ENCODE measurements around the gene CALD1. TPM values are rescaled to one million over a fixed set of nuclear protein-coding genes. Genes with fewer than 3 reads are reported as not detected.
A peak's percentile ranks its signal among the peaks of the same experiment; 100 is the strongest.

The CALD1 gene
- total RNA-seq, 1 experiment from 2014 or later: 22.1 TPM

DNA sequence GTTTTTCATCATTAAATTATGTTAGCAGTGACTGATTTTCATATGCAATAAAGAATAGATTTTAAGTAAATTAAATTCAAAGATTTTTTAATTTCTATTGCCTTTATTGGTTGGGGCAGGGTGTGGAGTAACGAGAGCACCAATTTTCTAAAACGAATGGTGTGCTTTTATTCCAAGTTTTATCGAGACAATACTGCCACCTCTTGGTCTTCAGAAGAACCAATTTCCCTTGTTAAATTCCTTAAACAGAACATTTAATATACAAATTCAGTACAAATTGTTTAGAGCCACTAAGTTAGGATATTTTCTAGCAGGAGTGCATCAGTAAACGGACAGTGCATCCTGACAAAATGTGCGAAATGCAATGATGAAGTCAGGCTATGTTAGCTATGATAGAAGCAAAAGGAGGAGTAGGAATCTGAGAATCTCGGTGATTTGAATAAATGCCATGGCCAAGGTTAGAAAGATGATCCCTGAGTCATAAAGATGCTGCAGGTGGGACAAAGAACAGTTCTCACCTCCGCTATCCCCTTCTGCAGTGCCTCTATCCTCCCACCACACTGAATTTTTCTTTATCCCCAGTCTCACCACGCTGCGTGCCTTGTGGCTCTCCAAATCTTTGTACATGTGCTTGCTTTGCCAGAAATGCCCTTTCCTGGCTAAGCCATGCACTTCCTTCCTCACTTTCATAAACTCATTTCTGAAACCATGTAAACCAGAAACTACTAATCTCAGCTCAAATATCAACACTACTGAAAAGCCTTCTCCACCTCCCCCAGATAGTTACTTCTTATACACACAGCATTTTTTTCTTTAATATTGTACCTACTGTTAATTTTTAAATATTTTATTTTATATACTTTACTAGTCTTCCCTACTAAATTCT, 175.0 kb downstream of the CALD1 start:
- no peaks in the 10 kb centered on the region for H3K27me3 ChIP-seq (ENCODE audit: low read length)
- intact Hi-C loops (cut with micrococcal nuclease): loop anchor here (1.0 to 10.0 kb wide), 5 partner anchors 230 to 520 kb away; no protein-coding TSS in a partner anchor
- H3K9me3 ChIP-seq (ENCODE audit: low read length): no peaks in the 10 kb centered on the region
- CTCF ChIA-PET: no interaction called here
- H2AFZ ChIP-seq (ENCODE audit: low read length): no peak overlapping the region
- no peaks in the 10 kb centered on the region for H3K4me1 ChIP-seq (ENCODE audit: insufficient read depth, low read length)
- H3K36me3 ChIP-seq (ENCODE audit: low read depth, low read length): no peaks in the 10 kb centered on the region; the same call in 1 of the 2 replicates
- no peak overlapping the region for H3K4me3 ChIP-seq (ENCODE audit: low read length)
- ATAC-seq (peak; percentile 59), DNase-seq (peak; percentile 50)
- BruUV-seq (replicated peaks): no TSS peak
- no peak for TF ChIP-seq EZH2phosphoT487 (IDR thresholded peaks at IDR 0.05; ENCODE audit: borderline replicate concordance, low read length)
- TF ChIP-seq CTCF (conservative IDR thresholded peaks at IDR 0.05; ENCODE audit: low read depth, low read length): peak; percentile 74
- POLR2A ChIA-PET (ENCODE audit: unreplicated experiment): no interaction called here
- no peaks in the 10 kb centered on the region for H4K20me1 ChIP-seq (ENCODE audit: low read length)
- H3F3A ChIP-seq (ENCODE audit: low read length, unreplicated experiment): no peaks in the 10 kb centered on the region
- no peaks in the 10 kb centered on the region for H3K9me2 ChIP-seq (replicated peaks; ENCODE audit: low read length)
- no peak overlapping the region for H3K27ac ChIP-seq (ENCODE audit: low read length)
- H3K9ac ChIP-seq (ENCODE audit: low read length): no peak overlapping the region
- no peak overlapping the region for H3K4me2 ChIP-seq (ENCODE audit: low read length)
- no peaks in the 10 kb centered on the region for H3K79me2 ChIP-seq (ENCODE audit: low read length)

GRCh38 chr7:134957005-134957404, 177.6 kb downstream of the CALD1 start:
- Histone ChIP-seq H3K27me3 (ENCODE audit: low read length) (no peaks in the 10 kb centered on the region), H3F3A (ENCODE audit: low read length, unreplicated experiment) (no peaks in the 10 kb centered on the region), H4K20me1 (ENCODE audit: low read length) (no peaks in the 10 kb centered on the region), H3K36me3 (ENCODE audit: low read depth, low read length) (no peaks in the 10 kb centered on the region; the same call in 1 of the 2 replicates), H3K9me2 (replicated peaks; ENCODE audit: low read length) (no peaks in the 10 kb centered on the region), H2AFZ (ENCODE audit: low read length) (no peak overlapping the region), H3K4me2 (ENCODE audit: low read length) (no peak overlapping the region), H3K79me2 (ENCODE audit: low read length) (no peaks in the 10 kb centered on the region), H3K4me3 (ENCODE audit: low read length) (no peak overlapping the region), H3K9me3 (ENCODE audit: low read length) (no peaks in the 10 kb centered on the region), H3K27ac (ENCODE audit: low read length) (no peak overlapping the region), H3K9ac (ENCODE audit: low read length) (no peak overlapping the region), H3K4me1 (ENCODE audit: insufficient read depth, low read length) (no peaks in the 10 kb centered on the region)
- no peak for ATAC-seq
- no TSS peak for BruUV-seq (replicated peaks)
- POLR2A ChIA-PET (ENCODE audit: unreplicated experiment): no interaction called here
- no peak for DNase-seq
- TF ChIP-seq CTCF (conservative IDR thresholded peaks at IDR 0.05; ENCODE audit: low read depth, low read length) (no peak), EZH2 (IDR thresholded peaks at IDR 0.05; ENCODE audit: low read length, unreplicated experiment) (no peak), EZH2phosphoT487 (IDR thresholded peaks at IDR 0.05; ENCODE audit: borderline replicate concordance, low read length) (no peak)
- CTCF ChIA-PET: no interaction called here
- intact Hi-C loops (cut with micrococcal nuclease): loop anchor here (10.0 kb wide), 1 partner anchor 522 kb away; no protein-coding TSS in a partner anchor

GRCh38 chr7:134959810-134960209, 180.4 kb downstream of the CALD1 start:
- no peaks in the 10 kb centered on the region for H3K27me3 ChIP-seq (ENCODE audit: low read length)
- H3F3A ChIP-seq (ENCODE audit: low read length, unreplicated experiment): no peaks in the 10 kb centered on the region
- H4K20me1 ChIP-seq (ENCODE audit: low read length): no peaks in the 10 kb centered on the region
- POLR2A ChIA-PET (ENCODE audit: unreplicated experiment): no interaction called here
- H3K9me3 ChIP-seq (ENCODE audit: low read length): no peaks in the 10 kb centered on the region
- no peaks in the 10 kb centered on the region for H3K4me1 ChIP-seq (ENCODE audit: insufficient read depth, low read length)
- H3K36me3 ChIP-seq (ENCODE audit: low read depth, low read length): no peaks in the 10 kb centered on the region; the same call in 1 of the 2 replicates
- no peaks in the 10 kb centered on the region for H3K9me2 ChIP-seq (replicated peaks; ENCODE audit: low read length)
- no peaks in the 10 kb centered on the region for H3K79me2 ChIP-seq (ENCODE audit: low read length)
- no peak overlapping the region for H2AFZ ChIP-seq (ENCODE audit: low read length)
- no TSS peak for BruUV-seq (replicated peaks)
- H3K4me2 ChIP-seq (ENCODE audit: low read length): no peak overlapping the region
- no peak overlapping the region for H3K9ac ChIP-seq (ENCODE audit: low read length)
- H3K4me3 ChIP-seq (ENCODE audit: low read length): no peak overlapping the region
- TF ChIP-seq EZH2phosphoT487 (IDR thresholded peaks at IDR 0.05; ENCODE audit: borderline replicate concordance, low read length): no peak
- TF ChIP-seq CTCF (conservative IDR thresholded peaks at IDR 0.05; ENCODE audit: low read depth, low read length): no peak
- TF ChIP-seq EZH2 (IDR thresholded peaks at IDR 0.05; ENCODE audit: low read length, unreplicated experiment): no peak
- H3K27ac ChIP-seq (ENCODE audit: low read length): no peak overlapping the region
- CTCF ChIA-PET: no interaction called here
- no peak for ATAC-seq
- DNase-seq: no peak
- intact Hi-C loops (cut with micrococcal nuclease): loop anchor here (10.0 kb wide), 1 partner anchor 525 kb away; no protein-coding TSS in a partner anchor

All from PC-3 (cell line).